ENCODE data around the gene FOXP4. TPM values are rescaled to one million over a fixed set of nuclear protein-coding genes. Genes with fewer than 3 reads are reported as not detected.

FOXP4 gene
- total RNA-seq, 2 donors from 2014 or later = 15.7 to 21.0 TPM

GRCh38 chr6:41505122-41506049, 40.8 kb upstream of the FOXP4 start:
- TF ChIP-seq CTCF (IDR thresholded peaks at IDR 0.05) = no peak
- H3K27me3 ChIP-seq (replicated peaks; ENCODE audit: insufficient read depth) = no peaks in the 10 kb centered on the region
- H3K4me1 ChIP-seq (ENCODE audit: control insufficient read depth in 1 of 2, low read depth in 2 of 2) = peaks cover 14 to 25% of the 10 kb centered on the region in 2 donors
- peak overlapping the region; percentile 81 to 85 for H3K27ac ChIP-seq
- H3K9me3 ChIP-seq = no peaks in the 10 kb centered on the region
- DNase-seq (ENCODE audit: low spot score) (peak; percentile 40), ATAC-seq (ENCODE audit: insufficient number of reproducible peaks, low FRiP score, low read depth) (peak; percentile 74)
- H3K4me3 ChIP-seq = peak overlapping the region; percentile 77
- no peaks in the 10 kb centered on the region for H3K36me3 ChIP-seq

GRCh38 chr6:41508479-41508878, 37.7 kb upstream of the FOXP4 start:
- Histone ChIP-seq H3K4me3 (no peak overlapping the region), H3K36me3 (no peaks in the 10 kb centered on the region), H3K9me3 (no peaks in the 10 kb centered on the region), H3K27me3 (replicated peaks; ENCODE audit: insufficient read depth) (no peaks in the 10 kb centered on the region), H3K4me1 (ENCODE audit: control insufficient read depth in 1 of 2, low read depth in 2 of 2) (peaks cover 9 to 16% of the 10 kb centered on the region in 2 donors), H3K27ac (no peak overlapping the region)
- DNase-seq (ENCODE audit: low spot score) (no peak), ATAC-seq (ENCODE audit: insufficient number of reproducible peaks, low FRiP score, low read depth) (no peak)
- no peak for TF ChIP-seq CTCF (IDR thresholded peaks at IDR 0.05)

- DNase-seq (ENCODE audit: low spot score) (no peak), ATAC-seq (ENCODE audit: insufficient number of reproducible peaks, low FRiP score, low read depth) (no peak)
- peaks cover 4 to 8% of the 10 kb centered on the region in 2 donors for H3K4me1 ChIP-seq (ENCODE audit: control insufficient read depth in 1 of 2, low read depth in 2 of 2)
- no peak for TF ChIP-seq CTCF (IDR thresholded peaks at IDR 0.05)
- no peaks in the 10 kb centered on the region for H3K27me3 ChIP-seq (replicated peaks; ENCODE audit: insufficient read depth)
- no peaks in the 10 kb centered on the region for H3K36me3 ChIP-seq
- H3K27ac ChIP-seq = no peak overlapping the region
- no peaks in the 10 kb centered on the region for H3K9me3 ChIP-seq
- H3K4me3 ChIP-seq = no peak overlapping the region
Observed at GRCh38 chr6:41509580-41509979, 36.6 kb upstream of the FOXP4 start.

- no peaks in the 10 kb centered on the region for H3K4me1 ChIP-seq (ENCODE audit: control insufficient read depth in 1 of 2, low read depth in 2 of 2)
- H3K27ac ChIP-seq = no peak overlapping the region
- TF ChIP-seq CTCF (IDR thresholded peaks at IDR 0.05) = no peak
- no peak overlapping the region for H3K4me3 ChIP-seq
- no peaks in the 10 kb centered on the region for H3K36me3 ChIP-seq
- H3K9me3 ChIP-seq = no peaks in the 10 kb centered on the region
- DNase-seq (ENCODE audit: low spot score) (no peak), ATAC-seq (ENCODE audit: insufficient number of reproducible peaks, low FRiP score, low read depth) (no peak)
- no peaks in the 10 kb centered on the region for H3K27me3 ChIP-seq (replicated peaks; ENCODE audit: insufficient read depth)
Observed at GRCh38 chr6:41511443-41512060, 34.6 kb upstream of the FOXP4 start.

DNA sequence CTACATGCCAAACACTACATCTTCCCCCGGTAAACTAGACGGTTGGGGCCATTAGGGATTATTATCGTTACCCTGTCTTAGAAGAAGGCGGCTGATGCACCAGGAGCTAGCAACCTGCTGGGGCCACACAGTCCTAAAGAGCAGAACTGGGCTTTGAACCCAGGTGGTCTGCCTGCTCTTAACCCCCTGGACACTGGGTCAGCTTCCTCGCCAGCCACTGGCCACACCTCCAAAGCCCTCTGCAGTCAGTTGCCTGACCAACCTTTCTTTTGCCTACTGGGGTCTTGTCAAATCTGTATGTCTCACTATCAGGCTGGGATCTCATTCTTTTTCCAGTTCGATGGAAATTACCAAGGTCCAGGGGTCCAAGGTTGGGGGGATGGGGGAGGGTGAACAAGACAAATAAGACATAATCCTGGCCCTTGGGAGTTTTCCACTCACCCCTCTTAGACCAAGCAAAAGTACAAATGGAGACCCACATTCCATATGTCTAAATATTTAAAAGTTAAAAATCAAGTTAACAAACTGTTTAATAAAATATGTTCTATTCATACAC, 34.0 kb upstream of the FOXP4 start:
- no peaks in the 10 kb centered on the region for H3K9me3 ChIP-seq

More for the DNA sequence above, 34.0 kb upstream of the FOXP4 start:
- no peak for TF ChIP-seq CTCF (IDR thresholded peaks at IDR 0.05)
- Histone ChIP-seq H3K27me3 (replicated peaks; ENCODE audit: insufficient read depth) (no peaks in the 10 kb centered on the region), H3K4me3 (no peak overlapping the region), H3K36me3 (no peaks in the 10 kb centered on the region), H3K27ac (no peak overlapping the region), H3K4me1 (ENCODE audit: control insufficient read depth in 1 of 2, low read depth in 2 of 2) (no peaks in the 10 kb centered on the region)
- DNase-seq (ENCODE audit: low spot score) = no peak
- no peak for ATAC-seq (ENCODE audit: insufficient number of reproducible peaks, low FRiP score, low read depth)

All from thoracic aorta (tissue), 2 donors.